ENCODE data around the gene OR6J1.
"Not testable (repeated sequence)": the region's sequence is repeated elsewhere in the genome, so short reads cannot be mapped to it uniquely, and the experiment has no call there.

Gene OR6J1

GRCh38 chr14:22644305-22644635 is at the start of gene OR6J1:
OR6J1 (minus strand) TSS chr14:22644352; CDS start chr14:22634811, 9,541 bp downstream.
- DNase-seq: no peak

- no peak for DNase-seq
Measured at GRCh38 chr14:22692194-22692593, 48.0 kb upstream of the OR6J1 start.

GRCh38 chr14:22691171-22691570 is 47.0 kb upstream of the OR6J1 start:
- DNase-seq: no peak

GRCh38 chr14:22689199-22689598 is 45.0 kb upstream of the OR6J1 start:
- no peak for DNase-seq

- not testable (repeated sequence) for DNase-seq
Measured at GRCh38 chr14:22687969-22688368, 43.8 kb upstream of the OR6J1 start.

DNA sequence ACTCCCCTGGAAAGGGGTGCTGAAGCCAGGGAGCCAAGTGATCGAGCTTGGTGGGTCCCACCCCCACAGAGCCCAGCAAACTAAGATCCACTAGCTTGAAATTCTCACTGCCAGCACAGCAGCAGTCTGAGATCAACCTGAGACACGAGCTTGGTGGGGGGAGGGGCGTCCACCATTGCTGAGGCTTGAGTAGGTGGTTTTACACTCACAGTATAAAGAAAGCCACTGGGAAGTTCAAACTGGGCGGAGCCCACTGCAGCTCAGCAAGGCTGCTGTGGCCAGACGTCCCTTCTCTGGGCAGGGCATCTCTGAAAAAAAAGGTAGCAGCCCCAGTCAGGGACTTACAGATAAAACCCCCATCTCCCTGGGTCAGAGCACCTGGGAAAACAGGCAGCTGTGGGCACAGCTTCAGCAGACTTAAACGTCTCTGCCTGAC is 42.0 kb upstream of the OR6J1 start:
- DNase-seq: not testable (repeated sequence)

DNA sequence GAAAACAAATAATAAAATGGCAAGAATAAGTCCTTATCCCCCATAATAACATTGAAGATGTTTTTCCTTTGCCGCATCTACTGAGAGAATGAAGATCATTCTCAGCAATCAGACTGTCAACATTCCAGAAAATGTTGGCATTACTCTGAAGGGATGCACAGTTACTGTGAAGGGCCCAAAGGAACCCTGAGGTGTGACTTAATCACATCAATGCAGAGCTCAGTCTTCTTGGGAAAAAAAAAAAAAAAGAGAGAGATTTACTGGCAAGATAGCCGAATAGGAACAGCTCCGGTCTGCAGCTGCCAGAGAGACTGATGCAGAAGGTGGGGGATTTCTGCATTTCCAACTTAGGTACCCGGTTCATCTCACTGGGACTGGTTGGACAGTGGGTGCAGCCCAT is 41.3 kb upstream of the OR6J1 start:
- DNase-seq: no peak

GRCh38 chr14:22683428-22683827 is 39.3 kb upstream of the OR6J1 start:
- not testable (repeated sequence) for DNase-seq

GRCh38 chr14:22678221-22678620 is 34.1 kb upstream of the OR6J1 start:
- no peak for DNase-seq

GRCh38 chr14:22677551-22677950 is 33.4 kb upstream of the OR6J1 start:
- DNase-seq: not testable (repeated sequence)

- no peak for DNase-seq
Measured at GRCh38 chr14:22671622-22672021, 27.5 kb upstream of the OR6J1 start.

DNA sequence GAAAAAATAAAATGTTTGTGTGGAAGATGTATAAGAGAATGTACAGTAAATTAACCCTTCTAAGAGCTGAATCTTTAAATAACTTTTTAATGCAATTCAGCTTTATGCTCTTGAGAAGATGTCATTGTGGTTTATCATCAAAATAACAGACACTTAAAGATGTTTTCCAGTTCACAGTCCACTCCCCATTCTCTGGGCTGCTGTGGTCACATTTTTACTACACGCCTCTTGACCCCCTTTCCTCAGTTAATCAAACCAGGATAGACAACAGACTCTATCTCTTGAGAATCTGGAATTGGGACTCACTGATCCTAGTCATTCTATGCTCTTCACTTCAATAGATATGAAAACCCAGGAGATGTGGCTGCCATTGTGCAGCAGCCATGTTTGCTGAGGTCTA is 24.7 kb upstream of the OR6J1 start:
- no peak for DNase-seq

DNA sequence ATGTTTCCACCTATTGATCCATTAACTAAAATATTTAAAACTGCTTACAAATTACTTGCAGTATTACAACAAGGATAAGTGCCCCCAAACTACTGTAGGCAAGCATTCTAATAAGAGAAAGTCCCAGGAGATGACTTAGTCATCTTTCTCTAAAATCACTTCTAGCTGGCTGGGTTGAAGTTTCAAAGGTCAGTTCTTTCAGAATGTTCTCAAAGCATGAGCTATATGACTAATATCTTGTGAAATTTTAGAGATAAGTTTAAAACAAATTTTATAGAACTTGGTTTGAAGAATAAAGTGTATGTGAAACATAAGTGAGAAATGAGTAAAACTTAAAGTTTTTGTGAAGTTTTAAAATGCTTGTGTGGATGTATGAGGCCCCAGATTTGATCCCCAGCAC is 24.3 kb upstream of the OR6J1 start:
- DNase-seq: no peak

DNA sequence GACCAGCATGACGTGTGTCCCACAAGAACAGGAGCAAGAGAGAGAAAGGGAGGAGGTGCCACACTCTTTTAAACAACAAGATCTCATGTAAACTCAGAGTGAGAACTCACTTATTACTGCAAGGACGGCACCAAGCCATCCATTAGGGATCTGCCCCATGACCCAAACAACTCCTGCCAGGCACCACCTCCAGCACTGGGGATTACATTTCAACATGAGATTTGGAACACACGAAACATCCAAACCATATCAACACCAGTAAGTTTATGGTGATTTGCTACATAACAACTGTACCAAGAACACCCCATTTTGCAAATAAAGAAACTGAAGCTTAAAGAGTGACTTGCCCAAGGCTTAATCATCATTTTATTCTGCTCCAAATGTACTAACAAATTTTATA is 23.7 kb upstream of the OR6J1 start:
- no peak for DNase-seq

DNA sequence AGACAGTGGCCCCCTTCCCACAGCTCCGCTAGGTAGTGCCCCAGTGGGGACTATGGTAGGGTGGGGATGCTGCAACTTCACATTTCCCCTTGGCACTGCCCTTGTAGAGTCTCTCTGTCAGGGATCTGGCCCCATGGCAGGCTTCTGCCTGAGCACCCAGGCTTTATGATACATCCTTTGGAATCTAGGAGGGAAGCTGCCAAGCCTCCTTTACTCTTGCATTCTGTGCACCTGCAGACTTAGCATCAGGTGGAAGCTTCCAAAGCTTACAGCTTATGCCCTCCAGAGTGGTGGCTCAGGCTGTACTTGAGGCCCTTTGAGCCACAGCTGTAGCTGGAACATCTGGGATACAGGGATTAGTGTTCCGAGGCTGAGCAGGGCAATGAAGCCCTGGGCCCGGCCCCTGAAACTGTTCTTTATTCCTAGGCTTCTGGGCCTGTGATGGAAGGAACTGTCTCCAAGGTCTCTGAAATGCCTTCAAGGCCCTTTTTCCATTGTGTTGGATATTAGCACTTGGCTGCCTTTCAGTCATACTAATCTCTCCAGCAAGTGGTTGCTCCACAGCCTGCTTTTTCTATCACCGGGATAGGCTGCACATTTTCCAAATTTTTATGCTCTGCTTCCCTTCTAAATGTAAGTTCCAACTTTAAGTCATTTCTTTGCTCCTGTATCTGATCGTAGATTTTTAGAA is 22.2 kb upstream of the OR6J1 start:
- peak in 1 of 2 experiments; percentile 32 for DNase-seq

GRCh38 chr14:22664261-22664660 is 20.1 kb upstream of the OR6J1 start:
- peak; percentile 95 to 98 for DNase-seq

DNA sequence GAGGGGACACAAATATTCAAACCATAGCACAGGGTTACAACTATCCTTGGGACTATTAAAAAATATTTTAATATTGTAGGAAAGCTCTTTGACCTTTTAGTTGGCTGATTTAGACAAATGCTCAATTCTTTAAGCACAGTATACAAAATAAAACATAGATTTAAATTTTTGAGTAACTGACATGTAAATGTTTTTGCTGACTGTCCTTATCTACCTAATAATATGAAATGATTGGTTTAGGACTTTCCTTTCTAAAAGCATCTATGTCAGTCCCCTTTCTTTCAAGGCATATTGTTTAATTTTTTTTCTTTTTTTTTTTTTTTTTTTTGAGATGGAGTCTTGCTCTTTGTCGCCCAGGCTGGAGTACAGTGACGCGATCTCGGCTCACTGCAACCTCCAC is 16.5 kb upstream of the OR6J1 start:
- no peak for DNase-seq

DNA sequence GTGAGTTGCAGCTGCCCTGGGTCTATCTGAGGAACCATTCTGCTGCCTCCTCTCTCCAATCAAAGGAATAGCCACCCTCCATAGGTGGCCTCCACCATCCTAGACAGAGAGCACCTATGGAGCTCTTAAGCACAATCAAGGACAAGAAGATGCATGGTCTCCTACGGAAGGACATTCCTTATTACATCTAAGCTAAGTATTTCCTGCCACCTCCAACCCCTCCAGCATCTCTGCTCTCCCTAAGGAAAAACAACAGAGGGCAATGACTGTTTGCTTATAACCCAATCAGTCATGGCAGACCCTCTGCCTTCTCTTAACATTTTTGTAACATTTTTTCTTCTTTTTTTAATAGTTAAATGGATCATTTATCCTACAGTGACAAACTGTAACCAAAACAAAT is 14.8 kb upstream of the OR6J1 start:
- DNase-seq: no peak

DNA sequence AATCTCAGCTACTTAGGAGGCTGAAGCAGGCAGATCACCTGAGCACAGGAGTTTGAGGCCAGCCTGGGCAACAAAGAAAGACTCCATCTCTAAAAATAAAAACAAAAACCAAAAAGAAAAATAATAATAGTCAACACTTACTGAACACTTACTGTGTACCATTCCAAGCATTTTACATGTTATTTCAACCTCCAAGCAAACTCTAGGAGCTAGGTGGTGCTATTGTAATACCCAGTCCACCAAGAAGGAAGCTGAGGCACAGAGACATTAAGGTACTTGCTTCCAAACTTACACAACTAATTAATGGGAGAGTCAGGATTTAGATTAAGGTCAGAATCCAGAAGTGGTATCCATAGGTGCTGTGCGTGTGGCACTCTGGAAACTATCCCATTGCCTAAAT is 13.7 kb upstream of the OR6J1 start:
- peak; percentile 30 to 84 for DNase-seq

DNA sequence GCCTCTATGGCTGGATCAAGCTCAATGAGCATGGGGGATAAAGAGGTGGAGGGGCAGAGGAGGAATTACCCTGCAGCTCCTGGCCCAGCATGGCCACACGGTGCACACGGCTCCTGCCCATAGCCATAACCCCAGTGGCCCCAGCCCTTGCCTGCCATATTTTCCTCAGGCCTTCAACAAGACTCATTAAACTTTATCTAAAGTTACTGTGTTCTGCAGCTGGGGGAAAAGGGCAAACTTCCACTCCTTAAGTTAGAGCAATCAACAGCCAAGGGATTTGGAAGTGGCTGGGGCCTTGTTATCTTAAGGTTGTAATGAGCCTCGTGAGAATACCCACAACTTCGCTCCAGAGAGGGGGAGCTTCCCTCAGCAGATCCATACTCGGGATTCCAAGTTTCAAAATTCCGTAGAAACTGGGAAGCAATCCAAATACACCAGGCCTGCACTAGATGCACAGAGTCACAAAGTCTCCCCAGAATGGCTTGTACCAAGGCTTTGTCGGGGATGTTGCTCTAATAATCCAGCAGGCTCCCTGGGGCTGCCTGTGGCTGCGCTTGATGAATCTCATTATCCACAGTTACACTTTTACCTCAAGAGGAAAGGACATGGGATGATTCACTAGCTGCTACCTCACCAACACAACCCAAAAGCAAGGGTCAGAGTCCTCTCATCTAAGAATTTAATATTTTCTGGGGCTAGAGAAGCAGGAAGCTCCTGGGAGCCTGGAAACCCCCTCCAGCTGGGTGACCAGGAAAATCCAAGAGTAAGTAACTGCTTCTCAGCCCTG is 13.0 kb upstream of the OR6J1 start:
- no peak for DNase-seq

DNA sequence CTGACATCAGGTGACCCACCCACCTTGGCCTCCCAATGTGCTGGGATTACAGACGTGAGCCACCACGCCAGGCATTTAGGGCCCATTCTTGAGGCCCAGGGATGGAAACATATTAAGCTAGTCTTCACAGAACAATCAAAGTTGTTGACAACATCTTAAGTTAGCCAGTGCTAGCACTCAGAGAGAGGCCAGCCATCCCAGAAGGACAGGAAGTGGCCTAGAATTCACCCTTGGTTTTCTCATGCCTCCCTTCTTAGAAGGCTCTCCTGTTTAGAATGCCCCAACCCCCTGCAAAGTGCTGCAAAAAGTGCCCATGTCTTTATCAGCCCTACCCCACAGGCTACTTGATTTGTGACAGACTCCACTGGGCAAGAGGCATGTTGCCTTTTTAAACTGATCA is 12.1 kb upstream of the OR6J1 start:
- DNase-seq: no peak

GRCh38 chr14:22653012-22653621 is 9.0 kb upstream of the OR6J1 start:
- DNase-seq: peak; percentile 76 to 90

- no peak for DNase-seq
Measured at GRCh38 chr14:22651586-22651985, 7.4 kb upstream of the OR6J1 start.

DNA sequence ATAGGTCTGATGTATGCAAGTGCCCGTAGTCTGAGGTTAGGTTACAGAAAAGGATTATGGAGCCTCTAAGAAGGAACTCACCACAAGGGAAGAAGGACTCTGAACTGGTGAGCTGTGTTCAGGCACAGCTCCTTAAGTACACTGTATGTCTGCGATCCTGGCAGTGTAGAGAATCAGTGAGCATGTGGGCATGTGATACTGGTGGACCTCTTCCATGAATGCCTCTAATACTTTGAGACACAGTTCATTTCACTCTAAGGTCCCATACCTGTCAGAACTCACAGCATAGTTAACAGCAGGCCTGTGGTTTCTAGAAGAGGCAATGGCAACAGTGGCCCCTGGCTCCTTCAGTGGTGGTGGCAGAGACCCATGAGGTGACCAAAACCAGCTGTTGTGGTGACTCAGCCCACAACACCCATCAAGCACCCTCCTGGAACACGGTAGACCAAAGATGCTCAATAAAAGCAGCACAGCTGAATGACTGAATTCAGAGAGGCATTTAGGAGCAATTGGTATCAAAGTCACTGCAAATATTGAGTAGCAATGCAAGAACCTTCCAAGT is 6.9 kb upstream of the OR6J1 start:
- DNase-seq: no peak
